ENCODE results near the gene PIP4K2C. TPM values are rescaled to one million over a fixed set of nuclear protein-coding genes. Genes with fewer than 3 reads are reported as not detected.

The PIP4K2C gene
- total RNA-seq = 10 to 100 TPM; 33.4 to 39.9 TPM

- no peaks in the 10 kb centered on the region for H3K9me3 ChIP-seq
- no peak for TF ChIP-seq CTCF (IDR thresholded peaks at IDR 0.05)
- no peak for DNase-seq (ENCODE audit: low spot score)
- H3K36me3 ChIP-seq = peaks cover 5% of the 10 kb centered on the region
- peaks cover 6 to 30% of the 10 kb centered on the region in 2 donors for H3K4me1 ChIP-seq (ENCODE audit: control insufficient read depth in 1 of 2, low read depth in 2 of 2)
- peak; percentile 76 for ATAC-seq (ENCODE audit: insufficient number of reproducible peaks, low FRiP score, low read depth)
- no peaks in the 10 kb centered on the region for H3K27me3 ChIP-seq (replicated peaks; ENCODE audit: insufficient read depth)
- peak within 1 kb of the TSS; percentile 81 for H3K4me3 ChIP-seq
- H3K27ac ChIP-seq = peak within 1 kb of the TSS; percentile 70 to 76
These were observed at the start of gene PIP4K2C for GRCh38 chr12:57590864-57591781. PIP4K2C (plus strand) TSS chr12:57591192; CDS start chr12:57591290, 98 bp downstream.

GRCh38 chr12:57541717-57542116, 49.3 kb upstream of the PIP4K2C start:
- H3K27me3 ChIP-seq (replicated peaks; ENCODE audit: insufficient read depth) = no peaks in the 10 kb centered on the region
- H3K4me3 ChIP-seq = no peak overlapping the region
- no peak overlapping the region for H3K27ac ChIP-seq
- peaks cover 8% of the 10 kb centered on the region for H3K36me3 ChIP-seq
- no peak for DNase-seq (ENCODE audit: low spot score)
- peaks cover 9% of the 10 kb centered on the region in 2 donors for H3K4me1 ChIP-seq (ENCODE audit: control insufficient read depth in 1 of 2, low read depth in 2 of 2)
- TF ChIP-seq CTCF (IDR thresholded peaks at IDR 0.05) = no peak
- no peaks in the 10 kb centered on the region for H3K9me3 ChIP-seq
- ATAC-seq (ENCODE audit: insufficient number of reproducible peaks, low FRiP score, low read depth) = no peak

- Histone ChIP-seq H3K9me3 (no peaks in the 10 kb centered on the region), H3K4me3 (no peak overlapping the region), H3K27me3 (replicated peaks; ENCODE audit: insufficient read depth) (no peaks in the 10 kb centered on the region), H3K4me1 (ENCODE audit: control insufficient read depth in 1 of 2, low read depth in 2 of 2) (peaks cover 9 to 14% of the 10 kb centered on the region in 2 donors), H3K27ac (no peak overlapping the region), H3K36me3 (no peaks in the 10 kb centered on the region)
- no peak for TF ChIP-seq CTCF (IDR thresholded peaks at IDR 0.05)
- ATAC-seq (ENCODE audit: insufficient number of reproducible peaks, low FRiP score, low read depth) (no peak), DNase-seq (ENCODE audit: low spot score) (no peak)
These were observed 47.4 kb upstream of the PIP4K2C start for GRCh38 chr12:57543581-57543980.

- H3K4me1 ChIP-seq (ENCODE audit: control insufficient read depth in 1 of 2, low read depth in 2 of 2) = peaks cover 9 to 29% of the 10 kb centered on the region in 2 donors
- no peak for ATAC-seq (ENCODE audit: insufficient number of reproducible peaks, low FRiP score, low read depth)
These were observed 45.1 kb upstream of the PIP4K2C start for GRCh38 chr12:57545809-57546437.

More at GRCh38 chr12:57545809-57546437, 45.1 kb upstream of the PIP4K2C start:
- no peak for DNase-seq (ENCODE audit: low spot score)
- H3K9me3 ChIP-seq = no peaks in the 10 kb centered on the region
- no peak for TF ChIP-seq CTCF (IDR thresholded peaks at IDR 0.05)
- peak overlapping the region; percentile 94 for H3K4me3 ChIP-seq
- H3K36me3 ChIP-seq = no peaks in the 10 kb centered on the region
- H3K27me3 ChIP-seq (replicated peaks; ENCODE audit: insufficient read depth) = no peaks in the 10 kb centered on the region
- no peak overlapping the region for H3K27ac ChIP-seq
